PC-9 (cell line): ENCODE data around the gene STRN3. TPM values are rescaled to one million over a fixed set of nuclear protein-coding genes. Genes with fewer than 3 reads are reported as not detected.

Source experiments
- BruUV-seq: library from RNA; stranded (reverse); fragments of 400-500 nt; replicated peaks from 2 replicates; lab custom pipeline; 2021; lab: Mats Ljungman, UMichigan
- CTCF ChIA-PET: fragments of 300-600 bp; sonication (Branson Sonifier 250); formaldehyde crosslinking; loops from one replicate; lab custom pipeline; 2022; ENCODE audit warnings: antibody characterized with exemption; lab: Charles Lee
- POLR2A ChIA-PET: fragments of 300-600 bp; sonication (Branson Sonifier 250); formaldehyde crosslinking; loops from one replicate; lab custom pipeline; 2022; ENCODE audit warnings: antibody characterized with exemption; ENCODE audit not compliant: unreplicated experiment; lab: Charles Lee
- DNase-seq, 2 experiments: peaks; one replicate each; pipeline versions ENCODE4 v3.0.0 to v3.0.0-alpha.2; 2015 to 2022; ENCODE audit warnings: mixed read lengths in 1 of 2
- H2AFZ ChIP-seq: fragments of 200-600 bp; sonication (generic); 2 replicates; pipeline ENCODE4 v1.8.1; 2017; ENCODE audit warnings: antibody characterized with exemption
- H3F3A ChIP-seq: fragments of 200-600 bp; sonication (generic); 2 replicates; pipeline ENCODE4 v1.8.1; 2017; ENCODE audit warnings: antibody characterized with exemption, mild to moderate bottlenecking, low read depth; ENCODE audit not compliant: insufficient read depth
- H3K27ac ChIP-seq: fragments of 200-600 bp; sonication (generic); 2 replicates; pipeline ENCODE4 v1.6.1; 2016; ENCODE audit warnings: mixed run types
- H3K27me3 ChIP-seq: fragments of 200-600 bp; sonication (generic); 2 replicates; pipeline ENCODE4 v1.6.1; 2016; ENCODE audit warnings: low read depth, mixed run types; ENCODE audit not compliant: insufficient read depth
- H3K36me3 ChIP-seq: fragments of 200-600 bp; sonication (generic); 2 replicates; pipeline ENCODE4 v1.6.1; 2016; ENCODE audit warnings: low read depth, mixed run types
- H3K4me1 ChIP-seq: fragments of 200-600 bp; sonication (generic); replicated peaks from 2 replicates; pipeline ENCODE4 v1.6.1; 2016; ENCODE audit warnings: mixed run types; ENCODE audit not compliant: insufficient read depth
- H3K4me2 ChIP-seq: fragments of 200-600 bp; sonication (generic); 2 replicates; pipeline ENCODE4 v1.6.1; 2017; ENCODE audit warnings: mixed run types
- H3K4me3 ChIP-seq: fragments of 200-600 bp; sonication (generic); 2 replicates; pipeline ENCODE4 v1.6.1; 2016; ENCODE audit warnings: mixed run types
- H3K79me2 ChIP-seq: fragments of 200-600 bp; sonication (generic); 2 replicates; pipeline ENCODE4 v1.6.1; 2017; ENCODE audit warnings: low read depth, mixed run types
- H3K9me2 ChIP-seq: fragments of 200-600 bp; sonication (generic); 2 replicates; pipeline ENCODE4 v1.8.1; 2017; ENCODE audit warnings: mild to moderate bottlenecking; ENCODE audit not compliant: insufficient read depth
- H3K9me3 ChIP-seq: fragments of 200-600 bp; sonication (generic); 2 replicates; pipeline ENCODE4 v1.8.1; 2016; ENCODE audit warnings: low read depth; ENCODE audit not compliant: insufficient read depth
- H4K20me1 ChIP-seq: fragments of 200-600 bp; sonication (generic); 2 replicates; pipeline ENCODE4 v1.8.1; 2017; ENCODE audit not compliant: insufficient read depth
- EZH2 ChIP-seq: fragments of 200-600 bp; sonication (generic); IDR thresholded peaks from 2 replicates; pipeline ENCODE4 v1.8.0; 2017; ENCODE audit warnings: antibody characterized with exemption, low read depth
- intact Hi-C: fragments of 100-400 bp; cut with micrococcal nuclease; formaldehyde crosslinking; loops from one replicate; pipeline ENCODE4 v1.10.0; 2022; ENCODE audit not compliant: unreplicated experiment
- total RNA-seq: library from RNA; stranded (reverse); gene quantifications from 2 replicates; pipeline ENCODE4 v1.2.3, GENCODE V29; 2021
- TF ChIP-seq, protein P1 (sequence below): fragments of 200-600 bp; sonication (generic); conservative IDR thresholded peaks from 2 replicates; pipeline ENCODE4 v1.6.1; 2017; ENCODE audit warnings: mixed run types, antibody characterized with exemption, mild to moderate bottlenecking, moderate library complexity

STRN3 gene
- total RNA-seq, 1 experiment from 2014 or later: 18.1 TPM

- no TSS peak for BruUV-seq
These were observed 34.2 kb upstream of the STRN3 start for GRCh38 chr14:31060253-31060875.

DNA sequence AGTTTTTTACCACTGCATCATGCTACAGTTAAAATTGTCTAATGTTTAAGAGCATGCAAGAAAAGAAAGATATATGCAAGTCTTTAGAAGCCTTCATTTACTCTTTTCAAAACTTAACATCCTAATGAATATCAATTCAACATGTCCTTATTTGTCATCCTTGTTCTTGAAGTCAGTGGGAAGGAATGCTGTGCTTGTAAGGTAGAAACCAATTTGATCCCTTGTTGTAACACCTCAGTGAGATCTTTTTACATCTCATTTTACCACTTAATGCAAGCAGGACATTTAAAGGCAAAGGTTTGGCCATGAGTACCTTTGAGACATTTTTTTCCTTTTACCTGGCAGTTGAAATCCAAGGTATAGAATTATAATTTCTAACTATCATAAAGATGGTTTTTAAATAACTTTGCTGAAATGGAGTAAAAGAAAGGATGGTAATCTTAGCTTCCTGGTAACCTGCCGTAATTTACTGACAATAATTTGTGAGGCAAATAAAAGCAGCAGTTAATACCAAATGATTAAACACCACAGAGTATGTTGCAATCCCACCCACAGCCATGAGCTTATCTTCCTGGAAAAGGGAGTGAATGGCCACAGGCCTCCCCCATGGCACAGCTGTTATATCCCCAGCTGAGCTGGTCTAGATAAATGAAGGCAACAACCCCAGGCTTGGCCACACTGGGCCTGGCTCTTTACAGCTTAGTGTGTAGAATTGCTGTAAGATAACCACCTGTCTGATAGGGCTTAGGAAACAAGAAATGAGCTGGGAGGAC, 33.2 kb upstream of the STRN3 start:
- intact Hi-C loops: no loop called here
- CTCF ChIA-PET: interaction anchor here (0.6 to 0.9 kb wide), 2 partner anchors 22 to 36 kb away, joined by 3 to 8 read pairs; no protein-coding TSS in a partner anchor
- Histone ChIP-seq H4K20me1 (no peaks in the 10 kb centered on the region), H3K9me2 (no peaks in the 10 kb centered on the region), H3K27me3 (no peaks in the 10 kb centered on the region), H3K79me2 (no peaks in the 10 kb centered on the region), H3K9me3 (no peaks in the 10 kb centered on the region), H2AFZ (no peak overlapping the region), H3K4me3 (no peak overlapping the region), H3K36me3 (no peaks in the 10 kb centered on the region), H3K27ac (peak overlapping the region; percentile 55), H3F3A (no peaks in the 10 kb centered on the region; the same call in 1 of the 2 replicates), H3K4me2 (0 out of 2 replicates have a peak overlapping the region, but pooled peaks have one; percentile 23), H3K4me1 (peaks cover 12% of the 10 kb centered on the region)
- no TSS peak for BruUV-seq
- POLR2A ChIA-PET: no interaction called here
- peak in 1 of 2 experiments; percentile 45 for DNase-seq
- TF ChIP-seq EZH2: no peak
- TF ChIP-seq, protein P1, sequence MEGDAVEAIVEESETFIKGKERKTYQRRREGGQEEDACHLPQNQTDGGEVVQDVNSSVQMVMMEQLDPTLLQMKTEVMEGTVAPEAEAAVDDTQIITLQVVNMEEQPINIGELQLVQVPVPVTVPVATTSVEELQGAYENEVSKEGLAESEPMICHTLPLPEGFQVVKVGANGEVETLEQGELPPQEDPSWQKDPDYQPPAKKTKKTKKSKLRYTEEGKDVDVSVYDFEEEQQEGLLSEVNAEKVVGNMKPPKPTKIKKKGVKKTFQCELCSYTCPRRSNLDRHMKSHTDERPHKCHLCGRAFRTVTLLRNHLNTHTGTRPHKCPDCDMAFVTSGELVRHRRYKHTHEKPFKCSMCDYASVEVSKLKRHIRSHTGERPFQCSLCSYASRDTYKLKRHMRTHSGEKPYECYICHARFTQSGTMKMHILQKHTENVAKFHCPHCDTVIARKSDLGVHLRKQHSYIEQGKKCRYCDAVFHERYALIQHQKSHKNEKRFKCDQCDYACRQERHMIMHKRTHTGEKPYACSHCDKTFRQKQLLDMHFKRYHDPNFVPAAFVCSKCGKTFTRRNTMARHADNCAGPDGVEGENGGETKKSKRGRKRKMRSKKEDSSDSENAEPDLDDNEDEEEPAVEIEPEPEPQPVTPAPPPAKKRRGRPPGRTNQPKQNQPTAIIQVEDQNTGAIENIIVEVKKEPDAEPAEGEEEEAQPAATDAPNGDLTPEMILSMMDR: no peak

More at GRCh38 chr14:31060253-31060875, 34.2 kb upstream of the STRN3 start:
- intact Hi-C loops: no loop called here
- no peaks in the 10 kb centered on the region for H3K36me3 ChIP-seq
- H3K9me2 ChIP-seq: no peaks in the 10 kb centered on the region
- H3K9me3 ChIP-seq: no peaks in the 10 kb centered on the region
- H2AFZ ChIP-seq: no peak overlapping the region
- H3F3A ChIP-seq: no peaks in the 10 kb centered on the region; the same call in 1 of the 2 replicates
- H3K4me2 ChIP-seq: no peak overlapping the region
- no peak for DNase-seq
- peaks cover 12% of the 10 kb centered on the region for H3K4me1 ChIP-seq
- no peak for TF ChIP-seq EZH2
- TF ChIP-seq, protein P1: no peak
- no peaks in the 10 kb centered on the region for H3K27me3 ChIP-seq
- ChIA-PET CTCF (interaction anchor here (0.9 kb wide), 1 partner anchor 37 kb away, joined by 3 read pairs; no protein-coding TSS in a partner anchor), POLR2A (no interaction called here)
- H3K4me3 ChIP-seq: no peak overlapping the region
- H3K27ac ChIP-seq: no peak overlapping the region
- no peaks in the 10 kb centered on the region for H3K79me2 ChIP-seq
- no peaks in the 10 kb centered on the region for H4K20me1 ChIP-seq

GRCh38 chr14:31057701-31058364, 31.7 kb upstream of the STRN3 start:
- intact Hi-C loops: no loop called here
- CTCF ChIA-PET: interaction anchor here (0.6 kb wide), 2 partner anchors 16 to 55 kb away, joined by 3 to 8 read pairs; no protein-coding TSS in a partner anchor
- POLR2A ChIA-PET: no interaction called here
- Histone ChIP-seq H4K20me1 (no peaks in the 10 kb centered on the region), H3K36me3 (no peaks in the 10 kb centered on the region), H3K9me3 (no peaks in the 10 kb centered on the region), H3K9me2 (no peaks in the 10 kb centered on the region), H3K27me3 (no peaks in the 10 kb centered on the region), H3K4me3 (no peak overlapping the region), H2AFZ (no peak overlapping the region), H3F3A (no peaks in the 10 kb centered on the region; the same call in 1 of the 2 replicates), H3K4me1 (peaks cover 12% of the 10 kb centered on the region), H3K4me2 (no peak overlapping the region), H3K27ac (no peak overlapping the region), H3K79me2 (no peaks in the 10 kb centered on the region)
- DNase-seq: no peak
- no peak for TF ChIP-seq EZH2
- TF ChIP-seq, protein P1: no peak
- no TSS peak for BruUV-seq
